Peyer's patch (tissue), 4 donors: ENCODE results near the gene COL4A1. TPM values are rescaled to one million over a fixed set of nuclear protein-coding genes. Genes with fewer than 3 reads are reported as not detected.

Source experiments
- DNase-seq, 3 donors: peaks; one replicate each; pipeline ENCODE4 v3.0.0-alpha.2; 2017 to 2019
- H3K27ac ChIP-seq, 4 donors: fragments of 200-600 bp; sonication (generic); one replicate each; pipeline ENCODE4 v1.5.1; 2016 to 2019
- H3K27me3 ChIP-seq, 2 donors: fragments of 200-600 bp; sonication (generic); one replicate each; pipeline ENCODE4 v1.5.1; 2019
- H3K36me3 ChIP-seq, 3 donors: fragments of 200-600 bp; sonication (generic); one replicate each; pipeline ENCODE4 v1.5.1; 2016 to 2019
- H3K4me1 ChIP-seq, 4 donors: fragments of 200-600 bp; sonication (generic); one replicate each; pipeline ENCODE4 v1.5.1; 2016 to 2019
- H3K4me3 ChIP-seq, 4 donors: fragments of 200-600 bp; sonication (generic); 1 replicate in 3 of 4; 2 replicates in 1 of 4; pipeline ENCODE4 v1.5.1; 2016 to 2019; ENCODE audit warnings: mild to moderate bottlenecking in 1 of 4
- H3K9me3 ChIP-seq, 4 donors: fragments of 200-600 bp; sonication (generic); one replicate each; pipeline ENCODE4 v1.5.1; 2016 to 2019; ENCODE audit warnings: mild to moderate bottlenecking in 1 of 4
- CTCF ChIP-seq, 6 experiments: fragments of 450-650 bp in 4 of 6; fragments of 200-600 bp in 2 of 6; sonication (generic) in 1 of 6; IDR thresholded peaks; one replicate each; pipeline ENCODE4 v1.5.1; 2017 to 2019; ENCODE audit warnings: antibody characterized with exemption in 6 of 6, mild to moderate bottlenecking in 3 of 6, moderate library complexity in 1 of 6
- POLR2A ChIP-seq, 2 donors: fragments of 450-650 bp; IDR thresholded peaks; one replicate each; pipeline ENCODE4 v1.5.1; 2017; ENCODE audit warnings: antibody characterized with exemption in 2 of 2, mild to moderate bottlenecking in 2 of 2, moderate library complexity in 2 of 2
- total RNA-seq, 4 donors: library from RNA; depleted of rRNA; stranded (reverse); fragments of >200 nt; gene quantifications; one replicate each; pipeline ENCODE4 v1.1.0, GENCODE V29; 2016

Gene COL4A1
- total RNA-seq, 4 donors from 2014 or later, result 28.0 to 69.3 (median 36.3) TPM

- TF ChIP-seq POLR2A (IDR thresholded peaks at IDR 0.05) (no peak), CTCF (IDR thresholded peaks at IDR 0.05) (no peak)
- no peaks in the 10 kb centered on the region for H3K27me3 ChIP-seq
- H3K4me1 ChIP-seq, result peaks cover 0 to 19% (median 0%) of the 10 kb centered on the region in 4 donors
- DNase-seq, result peak in 1 of 3 donors; percentile 31
- peak overlapping the region; percentile 42 to 73 (median 68) for H3K27ac ChIP-seq
- H3K36me3 ChIP-seq, result no peaks in the 10 kb centered on the region
- H3K4me3 ChIP-seq, result no peak overlapping the region
- H3K9me3 ChIP-seq, result no peaks in the 10 kb centered on the region
Measured at GRCh38 chr13:110331362-110331761, 24.4 kb upstream of the COL4A1 start.

- no peaks in the 10 kb centered on the region for H3K36me3 ChIP-seq
- H3K4me3 ChIP-seq, result peak overlapping the region in 1 of 4 donors; percentile 8
- peak overlapping the region; percentile 53 to 73 (median 68) for H3K27ac ChIP-seq
- no peaks in the 10 kb centered on the region for H3K27me3 ChIP-seq
- DNase-seq, result peak in 1 of 3 donors; percentile 47
- no peak for TF ChIP-seq POLR2A (IDR thresholded peaks at IDR 0.05)
- TF ChIP-seq CTCF (IDR thresholded peaks at IDR 0.05), result no peak
- peaks cover 0 to 18% (median 0%) of the 10 kb centered on the region in 4 donors for H3K4me1 ChIP-seq
- no peaks in the 10 kb centered on the region for H3K9me3 ChIP-seq
Measured at GRCh38 chr13:110330491-110331011, 23.6 kb upstream of the COL4A1 start.

GRCh38 chr13:110329798-110330461, 23.0 kb upstream of the COL4A1 start:
- Histone ChIP-seq H3K4me3 (peak overlapping the region in 1 of 4 donors; percentile 8), H3K27ac (peak overlapping the region; percentile 53 to 73 (median 68)), H3K27me3 (no peaks in the 10 kb centered on the region), H3K9me3 (no peaks in the 10 kb centered on the region), H3K4me1 (peaks cover 0 to 17% (median 0%) of the 10 kb centered on the region in 4 donors), H3K36me3 (no peaks in the 10 kb centered on the region)
- TF ChIP-seq CTCF (IDR thresholded peaks at IDR 0.05), result no peak
- no peak for TF ChIP-seq POLR2A (IDR thresholded peaks at IDR 0.05)
- DNase-seq, result no peak

GRCh38 chr13:110329258-110329657, 22.3 kb upstream of the COL4A1 start:
- no peaks in the 10 kb centered on the region for H3K36me3 ChIP-seq
- H3K4me1 ChIP-seq, result peaks cover 0 to 14% (median 0%) of the 10 kb centered on the region in 4 donors
- no peak overlapping the region for H3K4me3 ChIP-seq
- DNase-seq, result no peak
- no peaks in the 10 kb centered on the region for H3K9me3 ChIP-seq
- H3K27ac ChIP-seq, result peak overlapping the region in 3 of 4 donors; percentile 42 to 73 (median 73)
- no peak for TF ChIP-seq POLR2A (IDR thresholded peaks at IDR 0.05)
- no peak for TF ChIP-seq CTCF (IDR thresholded peaks at IDR 0.05)
- H3K27me3 ChIP-seq, result no peaks in the 10 kb centered on the region

GRCh38 chr13:110328573-110328972, 21.6 kb upstream of the COL4A1 start:
- DNase-seq, result no peak
- Histone ChIP-seq H3K4me3 (no peak overlapping the region), H3K27me3 (no peaks in the 10 kb centered on the region), H3K9me3 (no peaks in the 10 kb centered on the region), H3K27ac (peak overlapping the region in 2 of 4 donors; percentile 28 to 73), H3K4me1 (peaks cover 0 to 14% (median 0%) of the 10 kb centered on the region in 4 donors), H3K36me3 (no peaks in the 10 kb centered on the region)
- TF ChIP-seq POLR2A (IDR thresholded peaks at IDR 0.05), result no peak
- TF ChIP-seq CTCF (IDR thresholded peaks at IDR 0.05), result no peak
